ENCODE results near the gene CCDC175.

DNA sequence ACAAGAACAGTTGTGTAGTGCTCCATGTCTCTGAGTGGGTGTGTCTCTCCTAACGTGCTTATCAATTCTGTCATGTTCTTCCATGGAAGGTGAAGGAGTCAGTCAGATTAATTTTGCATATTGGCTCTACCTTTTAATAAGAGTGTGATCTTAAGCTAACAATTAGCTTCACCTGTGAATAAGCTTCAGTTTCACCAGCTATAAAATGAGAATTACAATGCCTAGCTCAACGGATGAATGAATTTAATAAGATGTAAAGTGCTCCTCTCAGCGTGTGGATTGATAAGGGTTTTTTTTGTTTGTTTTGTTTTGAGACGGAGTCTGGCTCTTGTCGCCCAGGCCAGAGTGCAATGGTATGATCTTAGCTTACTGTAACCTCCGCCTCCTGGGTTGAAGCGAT is 32.7 kb downstream of the CCDC175 start:
- TF ChIP-seq CTCF (conservative IDR thresholded peaks at IDR 0.05) (no peak), EZH2 (IDR thresholded peaks at IDR 0.05; ENCODE audit: low read depth) (no peak)
